GM10266 (cell line): ENCODE results near the gene ABCA3.

Experiments used
- DNase-seq: peaks from one replicate; pipeline ENCODE4 v3.0.0; 2012; ENCODE audit errors: extremely low spot score
- CTCF ChIP-seq: IDR thresholded peaks from 2 replicates; pipeline ENCODE4 v1.5.1; 2012; ENCODE audit warnings: mild to moderate bottlenecking, low read depth; ENCODE audit not compliant: control insufficient read depth, insufficient read depth; ENCODE audit errors: missing control alignments

ABCA3 gene

GRCh38 chr16:2333772-2334379, 6.7 kb downstream of the ABCA3 start:
- no peak for DNase-seq
- TF ChIP-seq CTCF = no peak

- no peak for DNase-seq
- no peak for TF ChIP-seq CTCF
Measured at GRCh38 chr16:2333231-2333630, 7.3 kb downstream of the ABCA3 start.

- no peak for TF ChIP-seq CTCF
- no peak for DNase-seq
Measured at GRCh38 chr16:2331931-2332267, 8.6 kb downstream of the ABCA3 start.

- no peak for DNase-seq
Measured at GRCh38 chr16:2331199-2331930, 9.2 kb downstream of the ABCA3 start.

GRCh38 chr16:2329532-2329931, 11.0 kb downstream of the ABCA3 start:
- no peak for DNase-seq
- TF ChIP-seq CTCF = no peak

More at GRCh38 chr16:2331199-2331930, 9.2 kb downstream of the ABCA3 start:
- no peak for TF ChIP-seq CTCF

GRCh38 chr16:2328428-2328827, 12.1 kb downstream of the ABCA3 start:
- TF ChIP-seq CTCF = no peak

GRCh38 chr16:2326191-2326590, 14.3 kb downstream of the ABCA3 start:
- no peak for DNase-seq
- no peak for TF ChIP-seq CTCF

More at GRCh38 chr16:2328428-2328827, 12.1 kb downstream of the ABCA3 start:
- DNase-seq = no peak
